HS-27A (cell line): ENCODE data around the gene ST7.

ENCODE experiments used
- DNase-seq: peaks from one replicate; pipeline ENCODE4 v3.0.0-alpha.2; 2012; ENCODE audit warnings: low read depth, missing footprints

The ST7 gene

DNA sequence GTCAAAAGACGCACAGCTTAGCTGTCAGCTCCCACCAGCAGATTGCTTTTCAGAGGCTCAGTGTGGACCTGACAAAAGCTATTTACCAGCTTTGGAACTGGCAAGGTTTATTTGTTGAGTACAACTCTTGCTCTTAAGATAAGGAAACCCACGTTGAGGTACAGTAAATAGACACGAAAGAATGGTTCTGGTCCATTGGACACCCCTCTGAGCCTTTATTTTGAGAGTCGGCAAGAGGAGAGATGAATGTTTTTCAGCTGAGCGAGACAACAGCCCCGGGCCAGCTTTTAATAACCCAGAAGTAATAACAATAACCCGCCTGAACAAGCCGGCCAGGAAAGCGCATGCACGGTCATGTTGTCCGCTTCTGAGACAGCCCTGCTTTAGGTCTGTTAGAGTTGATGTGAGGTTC lies 320.5 kb downstream of the ST7 start:
- no peak for DNase-seq

DNA sequence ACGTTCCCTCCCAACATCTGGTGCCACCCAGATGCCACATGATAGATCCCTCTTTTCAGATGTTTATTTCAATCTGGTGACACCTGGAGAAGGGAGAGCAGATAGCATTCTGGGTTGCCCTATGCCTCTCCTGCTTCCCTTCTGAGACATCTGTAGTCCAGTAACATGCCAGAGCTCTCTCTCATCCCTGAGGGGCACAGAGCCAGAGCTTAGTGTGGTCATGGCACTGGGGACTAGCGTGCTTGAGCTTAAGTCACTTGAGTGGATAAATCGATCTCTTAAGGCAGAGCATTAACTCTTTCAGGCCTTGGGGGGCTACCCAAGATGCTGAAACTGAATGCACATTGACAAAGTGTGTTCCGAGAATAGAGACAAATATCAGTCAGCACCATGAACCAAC lies 321.6 kb downstream of the ST7 start:
- DNase-seq = no peak

DNA sequence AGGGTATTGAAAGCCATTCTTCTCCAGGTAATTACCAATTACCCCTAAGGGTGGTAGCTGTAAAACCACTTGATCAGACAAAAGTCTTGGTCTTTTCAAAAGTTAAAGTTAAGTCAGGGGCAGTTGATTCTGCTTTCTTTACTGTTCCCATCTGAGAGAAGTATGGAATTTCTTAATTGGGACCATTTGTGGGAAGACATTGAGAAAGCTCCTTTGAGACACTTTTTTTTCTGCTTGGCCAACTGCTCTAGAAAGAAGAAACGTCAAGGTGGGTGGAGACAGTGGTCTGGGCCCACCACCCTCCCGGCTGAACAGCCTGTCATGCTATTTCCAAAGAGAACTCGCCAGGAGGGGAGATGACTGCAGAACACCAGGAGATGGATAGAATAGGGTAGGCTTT lies 324.3 kb downstream of the ST7 start:
- no peak for DNase-seq

DNA sequence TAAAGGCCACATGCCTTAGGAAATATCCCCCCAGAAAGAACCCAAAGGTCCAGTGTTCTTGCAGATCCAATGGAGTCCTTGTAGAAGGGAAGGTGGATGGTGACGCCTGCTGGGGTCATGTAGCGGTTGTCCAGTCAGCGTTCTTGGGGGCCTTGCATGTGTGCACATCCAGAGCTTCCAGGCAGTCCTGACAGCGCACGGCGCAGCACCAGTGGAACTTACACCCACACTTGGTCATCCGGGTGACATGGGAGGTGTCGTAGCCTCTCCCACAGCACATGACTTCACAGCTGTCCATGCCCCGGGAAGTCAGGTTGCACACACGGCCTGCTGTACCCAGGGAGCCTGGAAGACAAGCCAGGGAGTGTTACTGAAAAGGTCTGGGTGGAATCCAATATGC lies 324.7 kb downstream of the ST7 start:
- no peak for DNase-seq

DNA sequence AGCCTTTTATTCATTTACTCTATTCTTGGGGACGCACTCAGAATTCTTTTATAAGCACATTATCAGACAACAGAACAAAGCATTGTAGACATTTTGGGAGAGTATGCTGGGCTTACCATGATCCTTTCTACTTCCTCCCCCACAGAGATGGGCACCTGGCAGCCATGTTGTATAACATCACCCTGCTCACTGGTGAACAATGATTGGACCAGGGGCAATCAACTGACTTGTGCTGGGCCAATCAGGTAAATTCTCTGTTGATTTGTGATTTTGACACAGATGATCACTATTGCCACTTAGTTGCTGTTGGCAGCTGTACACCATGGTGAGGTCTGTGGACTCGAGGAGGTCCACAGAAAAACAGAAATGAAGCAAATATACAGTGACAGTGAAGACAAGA lies 325.9 kb downstream of the ST7 start:
- no peak for DNase-seq
